Stimulated activated CD8-positive, alpha-beta memory T cell treated with anti-CD3 and anti-CD28 coated beads, Interleukin-15, amount 100 ng/mL, for 1 hour (primary cell): Measurements from ENCODE around the gene TCL1A.
"Not testable (repeated sequence)": the region's sequence is repeated elsewhere in the genome, so short reads cannot be mapped to it uniquely, and the experiment has no call there.

Experiments used
- DNase-seq: peaks from one replicate; pipeline ENCODE4 v3.0.0-alpha.2; 2020; ENCODE audit warnings: low read depth

Gene TCL1A

GRCh38 chr14:95713596-95714371, at the start of gene TCL1A:
TSS of gene TCL1A (minus strand) at chr14:95714125. CDS start at chr14:95714066, 59 bp downstream.
- no peak for DNase-seq

GRCh38 chr14:95763032-95763431, 49.1 kb upstream of the TCL1A start:
- not testable (repeated sequence) for DNase-seq

GRCh38 chr14:95761436-95761835, 47.5 kb upstream of the TCL1A start:
- no peak for DNase-seq

GRCh38 chr14:95760596-95760995, 46.7 kb upstream of the TCL1A start:
- DNase-seq = no peak

GRCh38 chr14:95759941-95760340, 46.0 kb upstream of the TCL1A start:
- DNase-seq = no peak

GRCh38 chr14:95758331-95758730, 44.4 kb upstream of the TCL1A start:
- DNase-seq = no peak

- DNase-seq = no peak
Observed at GRCh38 chr14:95756751-95757150, 42.8 kb upstream of the TCL1A start.

- no peak for DNase-seq
Observed at GRCh38 chr14:95756127-95756526, 42.2 kb upstream of the TCL1A start.

GRCh38 chr14:95741781-95742180, 27.9 kb upstream of the TCL1A start:
- DNase-seq = no peak

- no peak for DNase-seq
Observed at GRCh38 chr14:95741038-95741490, 27.1 kb upstream of the TCL1A start.

- DNase-seq = no peak
Observed at GRCh38 chr14:95739356-95739755, 25.4 kb upstream of the TCL1A start.

- no peak for DNase-seq
Observed at GRCh38 chr14:95733212-95733611, 19.3 kb upstream of the TCL1A start.

- DNase-seq = no peak
Observed at GRCh38 chr14:95730126-95730525, 16.2 kb upstream of the TCL1A start.

- not testable (repeated sequence) for DNase-seq
Observed at GRCh38 chr14:95729402-95730028, 15.6 kb upstream of the TCL1A start.

- no peak for DNase-seq
Observed at GRCh38 chr14:95727056-95727700, 13.3 kb upstream of the TCL1A start.

GRCh38 chr14:95725685-95726336, 11.9 kb upstream of the TCL1A start:
- no peak for DNase-seq

GRCh38 chr14:95722525-95723190, 8.7 kb upstream of the TCL1A start:
- no peak for DNase-seq

- DNase-seq = no peak
Observed at GRCh38 chr14:95712398-95712797, 1.5 kb downstream of the TCL1A start.

- no peak for DNase-seq
Observed at GRCh38 chr14:95711476-95712176, 2.3 kb downstream of the TCL1A start.

- DNase-seq = no peak
Observed at GRCh38 chr14:95710106-95710505, 3.8 kb downstream of the TCL1A start.

- DNase-seq = no peak
Observed at GRCh38 chr14:95707327-95707726, 6.6 kb downstream of the TCL1A start.
